Suprapubic skin (tissue), 3 donors: ENCODE data around the gene NCAPD2.
"Not testable (repeated sequence)": the region's sequence is repeated elsewhere in the genome, so short reads cannot be mapped to it uniquely, and the experiment has no call there.

Source experiments
- CTCF ChIP-seq, 2 donors: fragments of 200-600 bp in 1 of 2; fragments of 450-650 bp in 1 of 2; sonication (generic) in 1 of 2; IDR thresholded peaks; one replicate each; pipeline ENCODE4 v1.5.1; 2016 to 2019; ENCODE audit warnings: antibody characterized with exemption in 2 of 2, mild to moderate bottlenecking in 1 of 2, moderate library complexity in 1 of 2
- POLR2A ChIP-seq, 2 donors: fragments of 450-650 bp; IDR thresholded peaks; one replicate each; pipeline ENCODE4 v1.6.1; 2017; ENCODE audit warnings: antibody characterized with exemption in 2 of 2, mild to moderate bottlenecking in 2 of 2, moderate library complexity in 2 of 2

GRCh38 chr12:6556496-6556817, 62.6 kb downstream of the NCAPD2 start:
- TF ChIP-seq POLR2A, CTCF (IDR thresholded peaks at IDR 0.05): not testable (repeated sequence)
